GM19099 (cell line): ENCODE data around the gene FAM83F.

Experiments used
- POLR2A ChIP-seq: IDR thresholded peaks from 3 replicates; pipeline ENCODE4 v1.6.1; 2011; ENCODE audit warnings: low read depth; ENCODE audit not compliant: insufficient read length; ENCODE audit errors: extremely low read depth

FAM83F gene

DNA sequence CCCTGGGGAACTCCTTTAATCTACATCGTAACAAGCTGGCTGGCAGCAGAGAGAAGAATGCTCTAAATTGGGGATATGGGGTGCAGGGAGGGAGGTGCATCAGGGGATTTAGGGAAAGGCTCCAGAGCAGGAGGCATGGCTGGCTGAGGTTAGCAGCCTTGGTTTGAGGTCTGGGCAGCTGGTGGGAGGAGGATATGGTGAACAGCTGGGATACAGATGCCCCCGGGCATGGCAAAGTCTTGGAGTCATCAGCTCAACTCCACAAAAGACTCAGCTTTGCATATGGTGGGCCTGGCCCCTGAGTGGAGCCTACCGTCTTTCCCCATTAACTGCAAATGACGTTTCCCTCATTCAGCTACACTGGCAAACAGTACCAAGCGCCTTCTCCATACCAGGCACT, 5.4 kb downstream of the FAM83F start:
- no peak for TF ChIP-seq POLR2A

DNA sequence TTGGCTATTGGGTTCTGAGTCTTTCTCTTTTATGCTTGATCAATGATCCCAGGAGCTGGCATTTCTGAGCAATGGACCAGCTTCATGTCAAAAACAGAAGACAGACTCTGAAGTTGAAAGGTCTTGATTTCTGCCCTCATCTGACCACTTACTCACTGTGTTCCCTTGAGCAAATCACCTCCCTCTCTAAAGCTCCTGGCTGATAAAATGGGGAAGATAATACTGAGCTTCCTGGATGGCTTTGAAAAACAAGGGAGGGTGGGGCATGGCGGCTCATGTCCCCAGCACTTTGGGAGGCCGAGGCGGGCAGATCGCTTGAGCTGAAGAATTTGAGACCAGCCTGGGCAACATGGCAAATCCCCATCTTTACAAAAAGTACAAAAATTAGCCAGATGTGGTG, 6.4 kb downstream of the FAM83F start:
- TF ChIP-seq POLR2A: no peak

DNA sequence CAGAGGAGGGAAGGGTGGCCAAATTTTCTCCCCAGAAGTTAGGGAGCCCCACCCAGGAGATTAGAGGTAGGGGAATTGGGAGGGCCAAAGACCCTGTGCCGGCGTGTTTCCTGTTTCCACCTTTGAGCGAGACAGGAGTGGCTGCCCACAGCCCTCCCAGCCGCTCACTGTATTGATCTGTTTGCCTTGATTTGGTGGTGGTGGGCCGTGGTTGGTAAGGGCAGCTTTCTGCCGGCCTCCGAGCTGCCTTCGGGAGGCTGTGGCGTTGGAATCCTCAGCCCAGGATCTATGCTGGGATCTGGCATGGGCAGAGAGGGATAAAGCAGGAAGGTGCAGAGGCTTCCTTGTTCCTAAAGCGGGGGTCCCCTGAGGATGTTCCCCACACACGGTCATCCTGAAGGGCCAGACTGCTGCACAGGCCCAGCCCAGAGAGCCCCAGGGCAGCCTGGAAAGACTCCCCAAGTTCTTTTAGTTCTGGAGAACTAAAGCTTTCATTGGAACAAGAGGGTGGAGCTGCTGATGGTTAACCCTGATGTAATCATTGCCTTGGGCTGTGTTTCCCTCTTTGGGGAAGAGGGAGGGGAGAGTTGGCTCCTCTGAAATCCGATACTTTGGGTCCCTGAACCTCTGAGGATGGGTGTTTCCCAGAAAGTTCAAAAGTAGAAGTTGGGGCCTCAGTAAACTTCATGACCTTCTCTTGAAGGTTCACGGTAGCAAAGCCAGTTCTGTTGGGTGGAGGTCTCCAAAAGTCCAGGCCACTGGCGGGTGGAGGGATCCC, 7.2 kb downstream of the FAM83F start:
- TF ChIP-seq POLR2A: no peak

DNA sequence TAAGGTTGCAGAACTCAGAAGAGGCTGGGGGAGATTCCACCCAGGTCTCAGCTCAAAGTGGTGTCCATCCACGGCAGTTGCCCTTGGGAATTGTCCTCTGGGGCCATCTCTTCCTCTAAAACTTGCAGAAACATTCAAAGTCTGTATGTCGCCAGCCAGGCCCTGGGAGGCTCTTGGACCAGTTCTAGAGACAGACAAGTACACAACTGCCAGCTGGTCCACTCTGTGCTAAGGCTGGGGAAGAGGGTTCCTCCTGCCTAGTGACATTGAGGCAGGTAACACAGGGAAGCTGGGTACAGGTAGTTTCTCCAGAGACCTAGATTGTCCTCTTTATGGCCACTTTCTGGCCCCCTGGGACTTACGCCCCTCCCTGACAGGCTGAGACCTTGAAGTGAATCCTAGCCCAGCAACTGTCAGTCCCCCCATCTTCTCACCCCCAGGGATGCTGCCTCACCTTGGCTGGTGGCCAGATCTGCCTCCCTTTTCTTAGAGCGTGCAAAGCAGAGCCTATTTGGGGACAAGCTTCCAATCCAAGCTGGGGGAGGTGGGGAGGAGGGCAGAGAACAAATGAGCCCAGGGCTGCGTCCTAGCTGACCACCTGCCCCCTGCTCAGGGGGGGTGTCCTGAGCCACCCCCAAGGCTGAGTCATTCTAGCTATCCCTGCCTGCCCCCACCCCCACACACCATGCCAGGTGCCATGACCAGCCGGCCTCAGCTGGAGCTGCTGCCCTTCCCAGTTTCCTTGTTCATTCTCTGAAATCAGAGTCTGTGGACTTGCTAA, 8.4 kb downstream of the FAM83F start:
- no peak for TF ChIP-seq POLR2A

DNA sequence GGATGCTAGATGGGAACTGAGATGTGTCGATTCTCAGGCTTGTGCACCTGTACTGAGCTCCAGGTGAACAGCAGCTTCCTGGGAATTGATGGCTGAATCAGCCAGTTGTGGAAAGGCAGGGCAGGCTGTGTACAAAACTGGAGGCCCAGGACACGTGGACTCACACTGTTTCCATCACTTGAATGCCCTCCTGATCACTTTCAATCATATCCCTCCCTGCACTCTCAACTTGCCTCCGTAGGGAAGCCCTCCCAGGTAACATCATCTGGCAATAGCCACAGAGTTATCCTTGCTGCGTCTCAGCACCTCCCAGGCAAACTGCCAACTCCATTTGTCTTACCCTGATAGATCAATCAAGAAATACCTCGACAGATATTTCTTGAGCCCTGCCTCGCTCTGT, 10.1 kb downstream of the FAM83F start:
- no peak for TF ChIP-seq POLR2A

DNA sequence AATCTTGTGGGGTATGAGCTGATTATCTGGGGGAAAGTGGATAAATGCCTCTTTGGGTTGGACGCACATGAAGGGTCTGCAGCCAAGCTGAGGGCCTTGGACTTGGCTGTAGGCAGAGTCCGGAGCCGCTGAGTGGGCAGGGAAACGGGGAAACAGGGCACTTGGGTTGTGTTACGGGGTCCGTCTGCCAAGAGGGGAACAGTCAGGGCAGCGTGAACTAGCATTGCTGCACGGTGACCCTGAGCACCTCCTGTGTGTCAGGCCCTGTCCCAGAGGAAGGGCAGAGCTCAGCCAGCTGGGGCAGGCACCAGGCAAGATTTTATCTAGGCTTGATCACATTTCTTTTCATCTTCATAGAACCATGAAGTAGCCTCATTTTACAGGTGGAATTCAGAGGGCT, 11.9 kb downstream of the FAM83F start:
- no peak for TF ChIP-seq POLR2A

DNA sequence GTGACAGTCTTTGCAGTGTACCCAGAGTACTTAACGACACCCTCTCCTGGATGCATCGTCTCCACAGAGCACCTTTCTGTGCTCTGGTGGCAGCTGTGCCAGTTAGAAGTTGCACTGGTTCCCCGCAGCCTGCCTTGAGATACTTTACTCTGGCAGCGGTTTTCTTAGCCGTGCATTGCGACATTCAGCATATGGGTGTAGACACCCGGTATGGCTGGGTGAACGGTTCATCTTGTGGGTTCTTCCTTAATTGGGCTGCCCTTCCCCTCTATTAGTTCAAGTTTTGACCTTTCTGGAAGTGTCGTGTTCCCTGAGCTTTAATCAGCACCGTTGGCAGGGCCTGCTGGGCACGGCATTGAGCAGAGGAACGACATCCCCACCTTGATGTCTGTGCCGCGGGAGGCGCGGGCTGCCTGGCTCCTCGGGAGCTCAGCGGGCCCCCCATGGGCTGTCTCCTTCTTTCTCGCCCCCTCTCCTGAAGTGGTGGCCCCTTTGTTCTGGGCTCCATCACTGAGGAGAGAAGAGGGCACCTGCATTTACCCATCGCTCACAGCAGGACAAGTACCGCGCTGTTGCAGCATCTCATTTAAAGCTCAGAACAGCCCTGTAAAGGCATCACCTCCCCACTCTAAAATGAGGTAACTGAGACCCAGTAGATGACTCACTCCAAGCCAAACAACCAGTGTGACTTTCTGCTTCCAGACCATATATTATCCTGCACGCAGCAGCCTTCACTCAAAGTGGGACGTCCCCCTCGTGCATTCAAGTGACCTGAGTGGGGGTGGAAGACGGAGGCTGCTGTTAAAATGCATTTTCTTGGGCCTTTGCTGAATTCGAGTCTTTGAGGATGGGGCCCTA, 13.3 kb downstream of the FAM83F start:
- no peak for TF ChIP-seq POLR2A

DNA sequence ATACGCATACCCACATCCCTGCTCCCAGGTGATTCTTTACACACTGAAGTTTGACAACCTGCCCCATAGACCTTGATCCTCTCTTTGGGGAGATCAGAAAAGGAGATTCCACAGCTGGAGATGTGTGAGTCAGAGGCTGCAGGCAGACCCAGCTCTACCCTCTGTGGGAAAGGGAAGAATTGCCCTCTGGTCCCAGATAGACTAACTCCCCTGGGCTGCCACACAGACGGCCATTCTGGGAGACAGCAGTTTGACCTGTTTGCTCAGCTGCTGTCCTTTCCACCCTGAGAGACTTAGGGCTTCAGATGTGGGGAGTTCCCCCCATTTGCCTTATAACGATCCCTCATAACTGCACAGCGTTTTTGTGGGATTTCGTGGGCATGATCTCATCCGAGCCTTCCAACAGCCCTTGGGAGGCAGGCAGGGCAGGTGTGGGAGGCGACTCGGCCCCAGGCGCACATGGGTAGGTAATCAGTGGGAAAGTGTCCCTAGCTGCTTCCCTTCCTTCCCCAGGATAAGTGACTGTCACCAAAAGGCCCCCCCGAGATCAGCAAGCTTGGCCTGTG, 14.1 kb downstream of the FAM83F start:
- TF ChIP-seq POLR2A: no peak

DNA sequence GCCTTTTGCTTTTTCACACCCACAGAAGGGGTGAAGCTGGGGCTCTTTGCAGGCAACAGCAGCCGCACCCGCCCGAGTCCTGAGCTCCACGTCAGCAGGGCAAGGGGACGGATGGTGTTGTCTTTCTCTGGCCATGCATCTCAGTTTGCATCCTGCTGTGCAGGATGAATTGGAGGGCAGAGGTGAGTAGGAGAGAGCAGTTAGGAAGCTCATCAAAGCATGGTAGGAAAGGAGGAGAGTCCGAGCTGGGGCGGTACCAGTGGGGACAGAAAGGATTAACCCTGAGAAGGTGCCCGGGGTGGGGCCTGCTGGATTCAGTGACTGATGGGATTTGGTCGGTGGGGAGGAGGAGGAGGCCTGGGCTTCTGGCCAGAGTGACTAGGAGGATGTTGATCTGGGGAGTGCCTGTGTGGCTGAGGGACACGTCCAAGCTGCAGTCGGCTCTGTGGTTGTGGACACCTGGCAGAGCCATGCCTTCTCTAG, 14.6 kb downstream of the FAM83F start:
- TF ChIP-seq POLR2A: no peak

DNA sequence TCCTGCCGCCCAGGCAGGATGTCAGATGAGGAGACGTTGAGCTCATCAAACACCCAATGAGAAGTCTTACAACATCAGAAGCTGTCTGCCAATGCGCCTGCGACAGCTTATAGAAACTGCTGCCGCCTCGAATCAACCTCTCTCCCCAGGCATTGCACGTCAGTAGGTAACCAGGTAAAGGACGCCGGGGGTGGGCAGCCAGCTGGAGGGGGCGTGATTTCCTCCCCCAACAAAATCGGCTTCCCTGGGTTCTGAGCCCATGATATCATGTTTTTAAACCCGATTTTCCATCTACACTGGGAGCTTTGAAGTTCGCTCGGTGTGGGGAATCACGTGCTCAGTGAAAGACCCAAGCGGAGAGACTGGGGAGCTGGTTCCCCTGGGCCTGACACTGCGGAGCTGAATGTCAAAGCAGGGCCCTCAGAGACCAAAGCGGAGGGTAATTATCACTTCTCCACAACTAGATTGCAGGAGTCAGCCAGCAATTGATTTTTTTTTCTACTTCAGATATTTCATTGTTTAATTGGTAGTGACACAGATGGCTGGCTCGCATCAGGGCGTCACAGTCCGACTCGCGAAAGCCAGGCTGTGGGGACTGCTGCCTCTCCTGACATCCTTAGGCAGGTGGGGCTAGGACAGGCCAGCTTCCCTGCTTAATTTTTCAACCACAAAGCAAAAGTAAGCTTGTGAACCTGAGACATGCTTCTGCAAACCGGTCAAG, 15.4 kb downstream of the FAM83F start:
- no peak for TF ChIP-seq POLR2A

DNA sequence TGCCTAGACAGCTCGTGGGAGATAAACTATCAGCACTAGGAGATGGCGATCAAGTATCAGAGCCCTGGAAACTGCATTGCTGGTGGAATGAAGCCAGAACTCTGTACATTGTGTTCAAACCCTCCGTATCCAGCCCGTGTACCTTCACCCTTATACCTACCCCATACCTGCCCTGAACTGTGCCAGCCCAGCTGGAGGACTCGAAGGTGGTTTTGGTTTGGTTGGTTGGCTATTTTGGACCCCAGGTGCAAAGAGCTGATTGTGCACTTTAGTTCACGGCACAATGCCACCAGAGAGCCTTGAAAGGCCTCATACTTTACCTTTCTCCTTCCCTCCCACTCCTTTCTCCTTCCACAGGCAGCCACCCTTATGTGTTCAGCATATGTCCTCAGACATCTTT, 16.0 kb downstream of the FAM83F start:
- no peak for TF ChIP-seq POLR2A

DNA sequence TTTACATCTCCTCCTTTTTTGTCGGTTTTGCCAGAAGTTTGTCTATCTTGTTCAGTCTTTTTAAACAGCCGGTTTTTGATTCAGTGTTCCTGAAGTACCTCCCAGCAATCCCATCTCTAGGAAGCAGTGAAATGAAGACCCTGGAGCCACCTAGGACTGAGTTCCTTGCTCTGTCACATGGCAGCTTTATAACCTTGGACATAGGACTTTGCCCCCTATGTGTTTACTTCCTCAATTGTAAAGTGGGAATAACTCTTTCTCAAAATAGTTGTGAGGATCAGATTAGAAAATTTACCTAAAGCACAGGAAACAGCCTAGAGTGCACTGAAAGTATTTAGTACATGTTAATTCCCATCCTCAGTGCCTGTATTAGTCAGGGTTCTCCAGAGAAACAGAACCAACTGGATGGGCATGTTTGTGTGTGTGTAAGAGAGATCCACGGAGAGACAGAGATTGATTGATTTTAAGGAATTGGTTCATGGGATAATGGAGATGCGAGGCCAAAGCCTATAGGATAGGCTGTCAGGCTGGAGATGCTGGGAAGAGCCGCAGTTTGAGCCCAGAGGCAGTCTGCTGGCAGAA, 20.0 kb downstream of the FAM83F start:
- TF ChIP-seq POLR2A: no peak

DNA sequence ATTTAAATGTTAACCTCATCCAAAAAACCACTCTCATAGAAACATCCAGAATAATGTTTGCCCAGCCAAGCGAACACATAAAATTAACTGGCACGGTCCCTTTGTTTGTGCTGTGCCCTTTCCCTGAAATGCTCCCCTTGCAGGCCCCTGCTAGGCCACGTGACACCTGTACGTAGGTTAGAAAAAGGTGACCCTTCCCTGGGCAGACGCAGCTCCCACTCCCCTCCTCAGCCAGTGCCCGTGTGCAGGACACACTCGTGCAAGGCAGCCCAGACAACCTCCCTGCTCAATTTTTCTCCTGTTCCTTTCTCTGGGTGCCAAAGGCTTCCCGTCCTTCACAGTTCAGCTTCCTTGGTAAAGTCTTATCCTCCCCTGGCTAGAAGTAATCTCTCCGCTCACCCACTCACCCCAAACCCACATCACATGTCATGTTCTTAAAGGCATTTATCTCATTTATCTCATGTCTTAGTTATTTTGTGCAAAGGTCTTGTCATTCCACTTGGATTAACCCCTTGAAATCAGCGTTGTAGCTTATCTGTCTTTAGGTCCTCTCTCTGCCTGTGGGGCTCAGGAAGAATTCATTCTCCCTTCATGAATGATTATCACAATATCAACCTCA, 20.7 kb downstream of the FAM83F start:
- no peak for TF ChIP-seq POLR2A
